Sigmoid colon (tissue), 7 donors: ENCODE data around the gene MZF1. TPM values are rescaled to one million over a fixed set of nuclear protein-coding genes. Genes with fewer than 3 reads are reported as not detected.
A peak's percentile ranks its signal among the peaks of the same experiment; 100 is the strongest.

Source experiments
- DNase-seq: peaks from one replicate; pipeline ENCODE4 v3.0.0-alpha.2; 2019
- H3K27ac ChIP-seq, 4 donors: fragments of 200-600 bp; sonication (generic); one replicate each; pipeline ENCODE4 v1.5.1; 2016 to 2019; ENCODE audit warnings: mild to moderate bottlenecking in 1 of 4
- H3K27me3 ChIP-seq, 3 donors: fragments of 200-600 bp; sonication (generic); one replicate each; pipeline ENCODE4 v1.5.1; 2019; ENCODE audit warnings: mild to moderate bottlenecking in 1 of 3
- H3K36me3 ChIP-seq, 4 donors: fragments of 200-600 bp; sonication (generic); one replicate each; pipeline ENCODE4 v1.5.1; 2016 to 2019
- H3K4me1 ChIP-seq, 4 donors: fragments of 200-600 bp; sonication (generic); one replicate each; pipeline ENCODE4 v1.5.1; 2017 to 2019
- H3K4me3 ChIP-seq, 4 donors: fragments of 200-600 bp; sonication (generic); one replicate each; pipeline ENCODE4 v1.5.1; 2017 to 2019; ENCODE audit warnings: mild to moderate bottlenecking in 2 of 4, moderate library complexity in 1 of 4
- H3K9me3 ChIP-seq, 4 donors: fragments of 200-600 bp in 3 of 4; sonication (generic) in 3 of 4; one replicate each; pipeline versions ENCODE4 v1.5.1 to v1.6.1; 2013 to 2019
- EP300 ChIP-seq, 4 donors: sonication (generic); formaldehyde crosslinking; IDR thresholded peaks; one replicate each; pipeline ENCODE4 v1.6.1; 2017; ENCODE audit warnings: antibody characterized with exemption in 4 of 4
- POLR2A ChIP-seq, 2 donors: fragments of 450-650 bp; IDR thresholded peaks; one replicate each; pipeline ENCODE4 v1.6.1; 2016; ENCODE audit warnings: antibody characterized with exemption in 2 of 2, mild to moderate bottlenecking in 2 of 2, moderate library complexity in 2 of 2
- POLR2AphosphoS5 ChIP-seq, 4 donors: sonication (generic); formaldehyde crosslinking; IDR thresholded peaks; one replicate each; pipeline ENCODE4 v1.6.1; 2017; ENCODE audit warnings: antibody characterized with exemption in 4 of 4
- WGBS, 2 donors: extraction: QIAGEN DNeasy Blood & Tissue Kit; methylation state at CpG; one replicate each; pipeline ENCODE4 v1.1.7; 2013; 5-methylcytosine and 5-hydroxymethylcytosine counted together
- intact Hi-C: fragments of 100-400 bp; cut with DNase I; formaldehyde crosslinking; loops from one replicate; pipeline ENCODE4 v1.15.1; 2023
- polyA plus RNA-seq, 3 donors: library from polyadenylated mRNA; stranded (reverse); fragments of 200-250 nt; gene quantifications; one replicate each; pipeline ENCODE4 v1.2.3, GENCODE V29; 2013
- total RNA-seq, 4 donors: library from RNA; depleted of rRNA; stranded (reverse); fragments of >200 nt; gene quantifications; one replicate each; pipeline ENCODE4 v1.1.0, GENCODE V29; 2016
- TF ChIP-seq, protein P1 (sequence below), 4 experiments: fragments of 450-650 bp in 3 of 4; fragments of 200-600 bp in 1 of 4; IDR thresholded peaks; one replicate each; pipeline ENCODE4 v1.5.1; 2016 to 2019; ENCODE audit warnings: antibody characterized with exemption in 4 of 4, mild to moderate bottlenecking in 3 of 4, moderate library complexity in 2 of 4
- donor health status: healthy with polysubstance abuse.
- donor health status: Bipolar disorder and iron deficiency.
- donor health status: healthy.

Gene MZF1
- total and polyA plus RNA-seq, 7 donors, result 5.8 to 31.5 (median 14.5) TPM

DNA sequence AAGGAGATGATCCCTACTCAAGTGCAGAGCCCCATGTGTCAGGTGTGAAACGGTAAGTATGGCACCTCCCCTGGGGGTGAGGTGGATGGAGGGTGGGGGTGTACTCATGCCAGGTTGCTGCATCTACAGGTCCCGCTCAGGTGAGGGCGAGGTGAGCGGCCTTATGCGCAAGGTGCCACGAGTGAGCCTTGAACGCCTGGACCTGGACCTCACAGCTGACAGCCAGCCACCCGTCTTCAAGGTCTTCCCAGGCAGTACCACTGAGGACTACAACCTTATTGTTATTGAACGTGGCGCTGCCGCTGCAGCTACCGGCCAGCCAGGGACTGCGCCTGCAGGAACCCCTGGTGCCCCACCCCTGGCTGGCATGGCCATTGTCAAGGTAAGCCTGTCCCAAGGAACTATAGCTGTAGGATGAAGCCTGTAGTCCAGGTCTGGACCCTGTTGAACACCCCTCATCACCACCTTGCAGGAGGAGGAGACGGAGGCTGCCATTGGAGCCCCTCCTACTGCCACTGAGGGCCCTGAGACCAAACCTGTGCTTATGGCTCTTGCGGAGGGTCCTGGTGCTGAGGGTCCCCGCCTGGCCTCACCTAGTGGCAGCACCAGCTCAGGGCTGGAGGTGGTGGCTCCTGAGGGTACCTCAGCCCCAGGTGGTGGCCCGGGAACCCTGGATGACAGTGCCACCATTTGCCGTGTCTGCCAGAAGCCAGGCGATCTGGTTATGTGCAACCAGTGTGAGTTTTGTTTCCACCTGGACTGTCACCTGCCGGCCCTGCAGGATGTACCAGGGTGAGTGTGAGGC is 24.1 kb downstream of the MZF1 start:
- TF ChIP-seq, protein P1, sequence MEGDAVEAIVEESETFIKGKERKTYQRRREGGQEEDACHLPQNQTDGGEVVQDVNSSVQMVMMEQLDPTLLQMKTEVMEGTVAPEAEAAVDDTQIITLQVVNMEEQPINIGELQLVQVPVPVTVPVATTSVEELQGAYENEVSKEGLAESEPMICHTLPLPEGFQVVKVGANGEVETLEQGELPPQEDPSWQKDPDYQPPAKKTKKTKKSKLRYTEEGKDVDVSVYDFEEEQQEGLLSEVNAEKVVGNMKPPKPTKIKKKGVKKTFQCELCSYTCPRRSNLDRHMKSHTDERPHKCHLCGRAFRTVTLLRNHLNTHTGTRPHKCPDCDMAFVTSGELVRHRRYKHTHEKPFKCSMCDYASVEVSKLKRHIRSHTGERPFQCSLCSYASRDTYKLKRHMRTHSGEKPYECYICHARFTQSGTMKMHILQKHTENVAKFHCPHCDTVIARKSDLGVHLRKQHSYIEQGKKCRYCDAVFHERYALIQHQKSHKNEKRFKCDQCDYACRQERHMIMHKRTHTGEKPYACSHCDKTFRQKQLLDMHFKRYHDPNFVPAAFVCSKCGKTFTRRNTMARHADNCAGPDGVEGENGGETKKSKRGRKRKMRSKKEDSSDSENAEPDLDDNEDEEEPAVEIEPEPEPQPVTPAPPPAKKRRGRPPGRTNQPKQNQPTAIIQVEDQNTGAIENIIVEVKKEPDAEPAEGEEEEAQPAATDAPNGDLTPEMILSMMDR (IDR thresholded peaks at IDR 0.05), result no peak
- TF ChIP-seq POLR2A (IDR thresholded peaks at IDR 0.05), result no peak
- TF ChIP-seq EP300 (IDR thresholded peaks at IDR 0.05), result no peak
- TF ChIP-seq POLR2AphosphoS5 (IDR thresholded peaks at IDR 0.05), result no peak
- no peak overlapping the region for H3K4me3 ChIP-seq
- H3K9me3 ChIP-seq, result no peaks in the 10 kb centered on the region
- H3K27ac ChIP-seq, result no peak overlapping the region
- H3K27me3 ChIP-seq, result no peaks in the 10 kb centered on the region
- no peak for DNase-seq
- H3K36me3 ChIP-seq, result peaks cover 46 to 69% (median 56%) of the 10 kb centered on the region in 4 donors
- H3K4me1 ChIP-seq, result peaks cover 0 to 38% (median 30%) of the 10 kb centered on the region in 4 donors
- intact Hi-C loops, result no loop called here
- WGBS, 2 donors, result 91 to 93% methylated on average over 20 of the region's 20 CpGs

DNA sequence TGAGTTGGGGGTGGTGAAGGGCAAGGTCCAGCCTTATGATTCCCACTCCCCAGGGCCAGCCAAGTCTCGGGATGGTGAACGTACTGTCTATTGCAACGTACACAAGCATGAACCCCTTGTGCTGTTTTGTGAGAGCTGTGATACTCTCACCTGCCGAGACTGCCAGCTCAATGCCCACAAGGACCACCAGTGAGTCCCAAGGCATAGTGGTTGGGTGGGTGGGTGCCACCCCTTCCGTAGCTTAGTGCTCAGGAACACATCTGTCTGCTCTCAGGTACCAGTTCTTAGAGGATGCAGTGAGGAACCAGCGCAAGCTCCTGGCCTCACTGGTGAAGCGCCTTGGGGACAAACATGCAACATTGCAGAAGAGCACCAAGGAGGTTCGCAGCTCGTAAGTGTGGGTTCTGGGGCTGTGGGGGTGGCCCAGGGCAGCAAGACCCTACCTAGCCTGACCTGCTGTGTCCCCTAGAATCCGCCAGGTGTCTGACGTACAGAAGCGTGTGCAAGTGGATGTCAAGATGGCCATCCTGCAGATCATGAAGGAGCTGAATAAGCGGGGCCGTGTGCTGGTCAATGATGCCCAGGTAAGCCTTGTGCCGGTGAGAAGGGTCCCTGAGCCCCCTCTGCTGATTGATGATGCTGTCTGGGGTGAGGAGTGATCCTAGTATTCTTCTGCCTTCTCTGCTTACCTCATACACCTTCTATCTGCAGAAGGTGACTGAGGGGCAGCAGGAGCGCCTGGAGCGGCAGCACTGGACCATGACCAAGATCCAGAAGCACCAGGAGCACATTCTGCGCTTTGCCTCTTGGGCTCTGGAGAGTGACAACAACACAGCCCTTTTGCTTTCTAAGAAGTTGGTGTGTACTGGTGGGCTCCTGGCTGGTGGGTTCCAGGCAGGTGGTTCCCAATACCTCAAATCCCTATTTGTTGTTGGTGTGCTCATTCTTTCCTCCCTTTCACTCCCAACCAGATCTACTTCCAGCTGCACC is 25.5 kb downstream of the MZF1 start:
- WGBS, 2 donors, result 90% methylated on average over 18 of the region's 18 CpGs
- intact Hi-C loops, result no loop called here
- Histone ChIP-seq H3K36me3 (peaks cover 46 to 64% (median 55%) of the 10 kb centered on the region in 4 donors), H3K9me3 (no peaks in the 10 kb centered on the region), H3K4me1 (peaks cover 0 to 34% (median 26%) of the 10 kb centered on the region in 4 donors), H3K4me3 (no peak overlapping the region), H3K27ac (no peak overlapping the region), H3K27me3 (no peaks in the 10 kb centered on the region)
- TF ChIP-seq EP300 (IDR thresholded peaks at IDR 0.05), result no peak
- no peak for DNase-seq

DNA sequence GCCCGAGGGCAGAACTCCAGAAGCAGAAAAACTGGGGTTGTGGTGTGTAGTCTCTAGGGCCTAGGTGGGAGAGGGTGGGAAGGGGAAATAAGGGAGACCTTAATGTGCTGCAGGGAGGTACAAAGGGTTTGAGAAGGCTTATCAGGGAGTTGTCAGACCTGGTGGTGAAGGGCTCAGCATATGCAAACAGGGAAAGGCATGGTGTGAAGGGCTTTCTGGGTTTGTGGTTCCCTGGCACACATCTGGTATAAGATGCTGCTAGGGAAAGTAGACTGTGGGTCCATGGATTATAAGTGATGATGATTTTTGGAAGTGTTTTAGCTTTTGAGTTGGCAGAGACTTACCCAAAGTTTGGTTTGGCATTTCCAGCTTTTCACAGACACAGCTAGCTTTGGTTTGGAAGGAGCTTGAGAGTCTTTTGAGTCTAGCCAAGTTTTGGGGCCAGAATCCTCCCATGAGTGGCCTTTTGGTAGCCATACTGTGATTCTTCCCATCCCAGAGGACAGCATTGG is 27.1 kb downstream of the MZF1 start:
- Histone ChIP-seq H3K36me3 (peaks cover 31 to 48% (median 42%) of the 10 kb centered on the region in 4 donors), H3K4me1 (peaks cover 0 to 34% (median 26%) of the 10 kb centered on the region in 4 donors), H3K27me3 (no peaks in the 10 kb centered on the region), H3K9me3 (no peaks in the 10 kb centered on the region), H3K27ac (peak overlapping the region in 3 of 4 donors; percentile 86 to 98 (median 98)), H3K4me3 (peak overlapping the region; percentile 74 to 98 (median 97))
- DNase-seq, result no peak
- 3 to 16% methylated on average over 1 of the region's 1 CpG for WGBS, 2 donors
- TF ChIP-seq POLR2A (IDR thresholded peaks at IDR 0.05) (no peak), POLR2AphosphoS5 (IDR thresholded peaks at IDR 0.05) (no peak), EP300 (IDR thresholded peaks at IDR 0.05) (no peak)
- TF ChIP-seq, protein P1 (IDR thresholded peaks at IDR 0.05), result no peak
- intact Hi-C loops, result no loop called here

DNA sequence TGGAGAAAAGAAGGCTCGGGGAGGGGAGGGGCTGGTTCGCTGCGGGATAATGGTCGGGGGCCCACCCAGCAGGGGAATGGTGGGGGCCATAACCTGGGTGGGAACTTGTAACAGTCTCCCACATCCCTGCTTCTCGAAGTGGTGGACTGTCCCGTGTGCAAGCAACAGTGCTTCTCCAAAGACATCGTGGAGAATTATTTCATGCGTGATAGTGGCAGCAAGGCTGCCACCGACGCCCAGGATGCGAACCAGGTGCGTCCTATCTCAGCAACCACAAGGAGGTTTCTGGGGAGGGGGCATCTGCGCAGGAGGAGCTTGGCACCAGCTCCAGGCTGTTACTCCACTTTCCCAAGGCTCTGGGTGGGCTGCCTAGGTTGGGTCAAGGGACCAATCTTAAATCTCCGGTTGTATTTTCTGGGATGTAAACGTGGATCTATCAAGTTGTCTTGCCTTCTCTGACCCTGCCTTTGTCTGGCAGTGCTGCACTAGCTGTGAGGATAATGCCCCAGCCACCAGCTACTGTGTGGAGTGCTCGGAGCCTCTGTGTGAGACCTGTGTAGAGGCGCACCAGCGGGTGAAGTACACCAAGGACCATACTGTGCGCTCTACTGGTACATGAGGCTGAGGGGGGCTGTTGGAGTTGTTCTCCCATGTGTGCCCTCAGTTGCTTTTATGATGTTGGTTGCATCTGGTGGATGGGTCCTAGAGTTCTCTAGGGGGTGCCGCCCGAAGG is 27.7 kb downstream of the MZF1 start:
- WGBS, 2 donors, result 3 to 8% methylated on average over 21 of the region's 21 CpGs

More for the DNA sequence above, 27.7 kb downstream of the MZF1 start:
- intact Hi-C loops, result loop anchor here (2.0 kb wide), 1 partner anchor 27 kb away; the partner anchor contains the start of gene MZF1
- H3K9me3 ChIP-seq, result no peaks in the 10 kb centered on the region
- no peak for TF ChIP-seq POLR2A (IDR thresholded peaks at IDR 0.05)
- no peak for TF ChIP-seq POLR2AphosphoS5 (IDR thresholded peaks at IDR 0.05)
- TF ChIP-seq, protein P1 (IDR thresholded peaks at IDR 0.05), result no peak
- TF ChIP-seq EP300 (IDR thresholded peaks at IDR 0.05), result no peak
- H3K4me1 ChIP-seq, result peaks cover 0 to 34% (median 26%) of the 10 kb centered on the region in 4 donors
- H3K27ac ChIP-seq, result peak overlapping the region; percentile 86 to 98 (median 97)
- peak; percentile 67 for DNase-seq
- no peaks in the 10 kb centered on the region for H3K27me3 ChIP-seq
- peaks cover 25 to 42% (median 36%) of the 10 kb centered on the region in 4 donors for H3K36me3 ChIP-seq
- peak overlapping the region; percentile 74 to 98 (median 97) for H3K4me3 ChIP-seq
